Smooth muscle cell (in vitro differentiated cells): Measurements from ENCODE around the gene PHEX. TPM values are rescaled to one million over a fixed set of nuclear protein-coding genes. Genes with fewer than 3 reads are reported as not detected.

Experiments used
- DNase-seq: peaks from one replicate; lab custom pipeline; 2025; ENCODE audit not compliant: unreplicated experiment; lab: John Stamatoyannopoulos, UW
- H2AFZ ChIP-seq: fragments of 200-600 bp; sonication (generic); 2 replicates; pipeline ENCODE4 v1.6.0; 2016; ENCODE audit warnings: antibody characterized with exemption, low read depth, mild to moderate bottlenecking
- H3F3A ChIP-seq: fragments of 200-600 bp; sonication (generic); 2 replicates; pipeline ENCODE4 v1.6.0; 2017; ENCODE audit warnings: antibody characterized with exemption, low read depth
- H3K27ac ChIP-seq: fragments of 200-600 bp; sonication (generic); 2 replicates; pipeline ENCODE4 v1.5.1; 2016; ENCODE audit warnings: low read depth, mild to moderate bottlenecking
- H3K27me3 ChIP-seq: fragments of 200-600 bp; sonication (generic); 2 replicates; pipeline ENCODE4 v1.6.1; 2016; ENCODE audit warnings: low read depth, mild to moderate bottlenecking
- H3K36me3 ChIP-seq: fragments of 200-600 bp; sonication (generic); 2 replicates; pipeline ENCODE4 v1.5.1; 2016; ENCODE audit warnings: low read depth
- H3K4me1 ChIP-seq: fragments of 200-600 bp; sonication (generic); 2 replicates; pipeline ENCODE4 v1.5.1; 2016; ENCODE audit warnings: low read depth
- H3K4me2 ChIP-seq: fragments of 200-600 bp; sonication (generic); 2 replicates; pipeline ENCODE4 v1.6.0; 2016; ENCODE audit warnings: mild to moderate bottlenecking
- H3K4me3 ChIP-seq: fragments of 200-600 bp; sonication (generic); 2 replicates; pipeline ENCODE4 v1.5.1; 2016; ENCODE audit warnings: mild to moderate bottlenecking
- H3K79me2 ChIP-seq: fragments of 200-600 bp; sonication (generic); 2 replicates; pipeline ENCODE4 v1.6.0; 2016; ENCODE audit warnings: low read depth, mild to moderate bottlenecking
- H3K9ac ChIP-seq: fragments of 200-600 bp; sonication (generic); 2 replicates; pipeline ENCODE4 v1.6.0; 2016; ENCODE audit warnings: low read depth
- H3K9me3 ChIP-seq: fragments of 200-600 bp; sonication (generic); replicated peaks from 2 replicates; pipeline ENCODE4 v1.5.1; 2016; ENCODE audit warnings: low read depth
- H4K20me1 ChIP-seq: fragments of 200-600 bp; sonication (generic); 2 replicates; pipeline ENCODE4 v1.6.0; 2016; ENCODE audit warnings: low read depth
- WGBS: methylation state at CpG from one replicate; pipeline ENCODE4 v1.1.7; 2016; ENCODE audit warnings: low lambda C conversion rate; 5-methylcytosine and 5-hydroxymethylcytosine counted together
- polyA plus RNA-seq: library from polyadenylated mRNA; unstranded; fragments of >200 nt; fragmentation: Nextera tagmentation; extraction: Ambion mirVana; gene quantifications from 2 replicates; pipeline ENCODE4 v1.2.1, GENCODE V29; 2016
- total RNA-seq: library from RNA; depleted of rRNA; stranded (reverse); fragments of >200 nt; gene quantifications from 2 replicates; pipeline ENCODE4 v1.2.3, GENCODE V29; 2014
- TF ChIP-seq, protein P1 (sequence below): fragments of 200-600 bp; sonication (generic); IDR thresholded peaks from 2 replicates; pipeline ENCODE4 v1.5.1; 2017; ENCODE audit warnings: borderline replicate concordance, mild to moderate bottlenecking, antibody characterized with exemption; ENCODE audit not compliant: insufficient read depth, poor library complexity, severe bottlenecking

PHEX gene
- total and polyA plus RNA-seq, 2 experiments from 2014 or later, result not detected

- Histone ChIP-seq H4K20me1 (no peaks in the 10 kb centered on the region), H3K4me3 (no peak overlapping the region), H3K27me3 (no peaks in the 10 kb centered on the region), H3K27ac (no peak overlapping the region), H3K36me3 (no peaks in the 10 kb centered on the region), H3F3A (no peaks in the 10 kb centered on the region), H2AFZ (no peak overlapping the region), H3K79me2 (no peaks in the 10 kb centered on the region), H3K9ac (no peak overlapping the region), H3K9me3 (no peaks in the 10 kb centered on the region), H3K4me1 (no peaks in the 10 kb centered on the region), H3K4me2 (no peak overlapping the region)
- DNase-seq, result no peak
- 74% methylated on average over 4 of the region's 4 CpGs for WGBS
- TF ChIP-seq, protein P1, sequence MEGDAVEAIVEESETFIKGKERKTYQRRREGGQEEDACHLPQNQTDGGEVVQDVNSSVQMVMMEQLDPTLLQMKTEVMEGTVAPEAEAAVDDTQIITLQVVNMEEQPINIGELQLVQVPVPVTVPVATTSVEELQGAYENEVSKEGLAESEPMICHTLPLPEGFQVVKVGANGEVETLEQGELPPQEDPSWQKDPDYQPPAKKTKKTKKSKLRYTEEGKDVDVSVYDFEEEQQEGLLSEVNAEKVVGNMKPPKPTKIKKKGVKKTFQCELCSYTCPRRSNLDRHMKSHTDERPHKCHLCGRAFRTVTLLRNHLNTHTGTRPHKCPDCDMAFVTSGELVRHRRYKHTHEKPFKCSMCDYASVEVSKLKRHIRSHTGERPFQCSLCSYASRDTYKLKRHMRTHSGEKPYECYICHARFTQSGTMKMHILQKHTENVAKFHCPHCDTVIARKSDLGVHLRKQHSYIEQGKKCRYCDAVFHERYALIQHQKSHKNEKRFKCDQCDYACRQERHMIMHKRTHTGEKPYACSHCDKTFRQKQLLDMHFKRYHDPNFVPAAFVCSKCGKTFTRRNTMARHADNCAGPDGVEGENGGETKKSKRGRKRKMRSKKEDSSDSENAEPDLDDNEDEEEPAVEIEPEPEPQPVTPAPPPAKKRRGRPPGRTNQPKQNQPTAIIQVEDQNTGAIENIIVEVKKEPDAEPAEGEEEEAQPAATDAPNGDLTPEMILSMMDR, result no peak
Observed at GRCh38 chrX:21998037-21998436, 34.1 kb upstream of the PHEX start.

DNA sequence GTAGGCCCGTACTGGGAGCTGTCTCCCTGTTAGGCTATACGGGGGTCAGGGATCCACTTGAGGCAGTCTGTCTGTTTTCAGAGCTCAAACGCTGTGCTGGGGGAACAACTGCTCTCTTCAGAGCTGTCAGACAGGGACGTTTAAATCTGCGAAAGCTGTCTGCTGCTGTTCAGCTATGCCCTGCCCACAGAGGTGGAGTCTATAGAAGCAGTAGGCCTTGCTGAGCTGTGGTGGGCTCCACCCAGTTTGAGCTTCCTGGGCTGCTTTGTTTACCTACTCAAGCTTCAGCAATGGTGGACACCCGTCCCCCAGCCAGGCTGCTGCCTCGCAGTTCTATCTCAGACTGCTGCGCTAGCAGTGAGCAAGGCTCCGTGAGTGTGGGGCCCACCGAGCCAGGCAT, 27.3 kb upstream of the PHEX start:
- no peaks in the 10 kb centered on the region for H3F3A ChIP-seq
- DNase-seq, result no peak
- no peak overlapping the region for H3K4me3 ChIP-seq
- H3K9ac ChIP-seq, result no peak overlapping the region
- H3K79me2 ChIP-seq, result no peaks in the 10 kb centered on the region
- H2AFZ ChIP-seq, result no peak overlapping the region
- no peaks in the 10 kb centered on the region for H3K27me3 ChIP-seq
- H4K20me1 ChIP-seq, result no peaks in the 10 kb centered on the region
- TF ChIP-seq, protein P1, result no peak
- 92% methylated on average over 10 of the region's 10 CpGs for WGBS
- no peak overlapping the region for H3K27ac ChIP-seq
- no peaks in the 10 kb centered on the region for H3K36me3 ChIP-seq
- H3K4me1 ChIP-seq, result no peaks in the 10 kb centered on the region
- no peaks in the 10 kb centered on the region for H3K9me3 ChIP-seq
- no peak overlapping the region for H3K4me2 ChIP-seq

DNA sequence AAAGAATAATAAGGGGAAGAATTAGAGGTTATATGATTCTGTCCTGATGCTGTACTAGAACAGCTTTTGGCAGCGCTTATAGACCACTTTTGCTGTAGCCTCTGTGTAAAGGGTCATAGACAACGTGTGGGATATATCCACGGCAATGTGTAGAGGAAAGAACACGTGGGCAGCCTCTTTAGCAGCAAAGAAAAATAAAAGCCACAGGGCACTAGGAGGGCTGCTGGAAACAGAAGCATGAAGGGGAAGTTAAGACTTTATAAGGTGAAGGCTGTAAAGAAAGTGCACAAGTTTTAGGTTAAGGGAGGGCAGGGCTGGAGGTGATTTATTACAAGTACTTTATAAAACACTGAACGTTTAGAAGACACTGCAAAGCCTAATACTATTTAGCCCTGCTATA, 20.1 kb upstream of the PHEX start:
- no peaks in the 10 kb centered on the region for H3K27me3 ChIP-seq
- H3K4me2 ChIP-seq, result no peak overlapping the region
- H3K9ac ChIP-seq, result no peak overlapping the region
- H3K36me3 ChIP-seq, result no peaks in the 10 kb centered on the region
- H4K20me1 ChIP-seq, result no peaks in the 10 kb centered on the region
- 53% methylated on average over 5 of the region's 5 CpGs for WGBS
- H3K4me3 ChIP-seq, result no peak overlapping the region
- H3K79me2 ChIP-seq, result no peaks in the 10 kb centered on the region
- TF ChIP-seq, protein P1, result no peak
- no peak for DNase-seq
- H2AFZ ChIP-seq, result no peak overlapping the region
- no peaks in the 10 kb centered on the region for H3K9me3 ChIP-seq
- no peak overlapping the region for H3K27ac ChIP-seq
- no peaks in the 10 kb centered on the region for H3F3A ChIP-seq
- no peaks in the 10 kb centered on the region for H3K4me1 ChIP-seq

GRCh38 chrX:22012931-22013330, 19.2 kb upstream of the PHEX start:
- H3K4me1 ChIP-seq, result no peaks in the 10 kb centered on the region
- no peak overlapping the region for H2AFZ ChIP-seq
- H3K36me3 ChIP-seq, result no peaks in the 10 kb centered on the region
- H3K27ac ChIP-seq, result no peak overlapping the region
- H3K9ac ChIP-seq, result no peak overlapping the region
- no peaks in the 10 kb centered on the region for H4K20me1 ChIP-seq
- H3K27me3 ChIP-seq, result no peaks in the 10 kb centered on the region
- no peak overlapping the region for H3K4me2 ChIP-seq
- H3K79me2 ChIP-seq, result no peaks in the 10 kb centered on the region
- H3K9me3 ChIP-seq, result no peaks in the 10 kb centered on the region
- no peaks in the 10 kb centered on the region for H3F3A ChIP-seq
- H3K4me3 ChIP-seq, result no peak overlapping the region
- TF ChIP-seq, protein P1, result no peak
- DNase-seq, result no peak
- WGBS, result 93% methylated on average over 7 of the region's 7 CpGs
